T-helper 2 cell treated with Interferon-gamma antibody and Interleukin-4, amounts not matched to agents 5 μg/mL and 100 μg/mL, for 36 hours (primary cell): Measurements from ENCODE around the gene ATF6.
"Not testable (repeated sequence)": the region's sequence is repeated elsewhere in the genome, so short reads cannot be mapped to it uniquely, and the experiment has no call there.

ENCODE experiments used
- DNase-seq: peaks from one replicate; pipeline ENCODE4 v3.0.0; 2021; ENCODE audit warnings: low spot score
- H3K27ac Mint-ChIP-seq: one replicate; pipeline ENCODE4 v1.8.0; 2021; ENCODE audit warnings: mild to moderate bottlenecking, mixed read lengths
- H3K27me3 Mint-ChIP-seq: one replicate; pipeline ENCODE4 v1.8.0; 2021; ENCODE audit warnings: low read depth, mixed read lengths
- H3K36me3 Mint-ChIP-seq: one replicate; pipeline ENCODE4 v1.8.0; 2021; ENCODE audit warnings: low read depth, mixed read lengths
- H3K4me1 Mint-ChIP-seq: one replicate; pipeline ENCODE4 v1.8.0; 2021; ENCODE audit warnings: low read depth, mixed read lengths
- H3K4me3 Mint-ChIP-seq: one replicate; pipeline ENCODE4 v1.8.0; 2022; ENCODE audit warnings: mild to moderate bottlenecking, moderate library complexity, mixed read lengths
- H3K9me3 Mint-ChIP-seq: one replicate; pipeline ENCODE4 v1.8.0; 2021; ENCODE audit warnings: mixed read lengths

Gene ATF6

DNA sequence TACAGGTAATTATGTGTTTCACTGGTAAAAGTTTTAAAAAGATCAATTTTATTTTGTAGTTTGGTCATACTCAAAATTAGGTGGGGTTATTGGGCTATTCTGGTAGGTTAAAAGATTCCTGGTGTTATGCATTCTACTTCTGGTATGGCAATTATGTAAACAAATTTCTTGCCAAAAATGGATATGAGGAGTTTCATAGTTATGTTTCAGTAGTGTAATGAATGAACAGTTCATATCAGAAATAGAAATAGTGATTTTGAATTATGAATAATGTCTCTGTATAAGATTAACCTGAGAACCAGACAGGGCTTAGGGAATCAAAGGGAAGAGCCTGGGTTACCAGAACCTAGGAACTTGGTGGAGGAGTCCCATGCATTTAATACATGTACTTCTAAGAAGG, 15.9 kb downstream of the ATF6 start:
- Mint-ChIP-seq H3K9me3 (no peaks in the 10 kb centered on the region), H3K4me3 (no peak overlapping the region), H3K27ac (no peak overlapping the region), H3K27me3 (no peaks in the 10 kb centered on the region), H3K36me3 (peaks cover 52% of the 10 kb centered on the region), H3K4me1 (peaks cover 21% of the 10 kb centered on the region)
- DNase-seq = no peak

DNA sequence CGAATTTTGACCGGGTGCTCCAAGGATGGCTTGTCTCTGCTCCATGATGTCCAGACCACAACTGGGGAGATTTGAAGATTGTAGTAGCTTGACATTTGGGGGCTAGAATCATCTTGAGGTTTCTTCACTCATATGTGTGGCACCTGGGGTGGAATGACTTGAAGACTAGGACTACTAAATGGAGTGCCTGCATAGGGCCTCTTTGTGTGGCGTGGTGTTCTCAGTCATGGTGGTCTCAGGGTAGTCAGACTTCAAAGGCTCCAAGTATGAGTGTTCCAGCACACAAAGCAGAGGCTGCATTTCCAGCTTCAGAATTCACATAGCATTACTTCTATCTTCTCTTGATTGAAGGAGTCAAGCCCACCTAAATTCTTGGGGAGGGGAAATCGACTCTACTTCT, 16.8 kb downstream of the ATF6 start:
- H3K36me3 Mint-ChIP-seq = peaks cover 54% of the 10 kb centered on the region

DNA sequence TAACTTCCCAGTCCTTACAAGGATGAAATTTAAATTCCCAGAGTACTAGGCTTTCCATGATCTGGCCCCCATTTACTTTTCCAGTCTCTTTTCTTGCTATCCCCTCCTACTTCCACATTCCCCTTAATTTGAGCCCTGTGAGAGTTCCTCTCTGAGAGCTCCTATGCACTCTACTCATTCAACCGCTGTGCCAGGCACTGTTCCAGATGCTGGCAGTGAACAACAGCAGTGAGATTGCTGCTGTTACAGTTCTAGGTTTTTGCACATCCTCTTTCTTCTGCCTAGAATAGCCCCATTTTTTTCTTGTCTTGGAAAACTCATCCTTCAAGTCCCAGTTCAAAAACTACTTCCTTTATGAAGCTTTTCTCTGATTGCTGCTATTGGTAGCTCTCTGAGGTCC, 18.8 kb downstream of the ATF6 start:
- Mint-ChIP-seq H3K9me3 (no peaks in the 10 kb centered on the region), H3K4me3 (no peak overlapping the region), H3K27me3 (no peaks in the 10 kb centered on the region), H3K36me3 (peaks cover 53% of the 10 kb centered on the region), H3K27ac (no peak overlapping the region), H3K4me1 (peaks cover 27% of the 10 kb centered on the region)
- DNase-seq = no peak

More for the DNA sequence above, 16.8 kb downstream of the ATF6 start:
- Mint-ChIP-seq H3K4me1 (peaks cover 21% of the 10 kb centered on the region), H3K9me3 (no peaks in the 10 kb centered on the region), H3K27ac (no peak overlapping the region), H3K27me3 (no peaks in the 10 kb centered on the region), H3K4me3 (no peak overlapping the region)
- no peak for DNase-seq

GRCh38 chr1:161787355-161787754, 21.2 kb downstream of the ATF6 start:
- peaks cover 41% of the 10 kb centered on the region for H3K4me1 Mint-ChIP-seq
- no peaks in the 10 kb centered on the region for H3K27me3 Mint-ChIP-seq
- H3K4me3 Mint-ChIP-seq = no peak overlapping the region
- H3K36me3 Mint-ChIP-seq = peaks cover 52% of the 10 kb centered on the region
- no peaks in the 10 kb centered on the region for H3K9me3 Mint-ChIP-seq
- DNase-seq = no peak
- no peak overlapping the region for H3K27ac Mint-ChIP-seq

- Mint-ChIP-seq H3K36me3 (peaks cover 54% of the 10 kb centered on the region), H3K27me3 (no peaks in the 10 kb centered on the region), H3K27ac (peak overlapping the region; percentile 79), H3K4me3 (peak overlapping the region; percentile 60), H3K9me3 (no peaks in the 10 kb centered on the region), H3K4me1 (peaks cover 47% of the 10 kb centered on the region)
- DNase-seq = no peak
Measured at GRCh38 chr1:161790587-161791317, 24.6 kb downstream of the ATF6 start.

DNA sequence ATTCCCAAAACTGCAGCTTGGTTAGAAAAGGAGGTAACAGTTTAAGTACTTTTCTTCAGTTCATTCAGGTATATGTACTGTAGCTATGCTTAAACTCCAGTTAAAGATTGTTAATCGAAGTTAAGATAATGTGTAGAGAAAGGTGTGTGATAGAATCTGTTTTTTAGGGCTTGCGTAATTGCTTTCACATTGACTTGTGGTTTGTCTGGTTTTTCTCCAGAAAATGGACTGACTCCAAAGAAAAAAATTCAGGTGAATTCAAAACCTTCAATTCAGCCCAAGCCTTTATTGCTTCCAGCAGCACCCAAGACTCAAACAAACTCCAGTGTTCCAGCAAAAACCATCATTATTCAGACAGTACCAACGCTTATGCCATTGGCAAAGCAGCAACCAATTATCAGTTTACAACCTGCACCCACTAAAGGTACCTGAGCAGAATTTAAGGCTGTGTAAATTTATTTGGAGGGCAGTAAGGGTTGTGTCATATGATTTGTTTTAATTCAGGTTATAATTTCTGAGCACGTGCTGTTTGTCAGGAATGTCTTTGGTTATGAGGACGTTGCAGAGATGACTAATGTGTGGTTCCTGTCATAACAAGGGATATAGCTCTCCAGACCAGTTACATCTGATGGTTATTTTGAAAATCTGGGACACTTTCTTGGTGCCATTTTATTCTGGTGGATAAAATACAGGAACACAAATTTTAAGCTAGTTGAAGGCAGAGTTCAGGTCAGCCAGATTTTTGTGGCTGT, 26.0 kb downstream of the ATF6 start:
- peaks cover 53% of the 10 kb centered on the region for H3K36me3 Mint-ChIP-seq
- H3K27ac Mint-ChIP-seq = peak overlapping the region; percentile 79
- H3K27me3 Mint-ChIP-seq = no peaks in the 10 kb centered on the region

GRCh38 chr1:161792740-161793139, 26.6 kb downstream of the ATF6 start:
- no peak for DNase-seq
- H3K4me1 Mint-ChIP-seq = peaks cover 46% of the 10 kb centered on the region
- no peaks in the 10 kb centered on the region for H3K9me3 Mint-ChIP-seq
- H3K27ac Mint-ChIP-seq = peak overlapping the region; percentile 55
- H3K4me3 Mint-ChIP-seq = peak overlapping the region; percentile 60
- H3K27me3 Mint-ChIP-seq = no peaks in the 10 kb centered on the region
- H3K36me3 Mint-ChIP-seq = peaks cover 55% of the 10 kb centered on the region

More for the DNA sequence above, 26.0 kb downstream of the ATF6 start:
- peak overlapping the region; percentile 60 for H3K4me3 Mint-ChIP-seq
- no peak for DNase-seq
- no peaks in the 10 kb centered on the region for H3K9me3 Mint-ChIP-seq
- H3K4me1 Mint-ChIP-seq = peaks cover 45% of the 10 kb centered on the region

DNA sequence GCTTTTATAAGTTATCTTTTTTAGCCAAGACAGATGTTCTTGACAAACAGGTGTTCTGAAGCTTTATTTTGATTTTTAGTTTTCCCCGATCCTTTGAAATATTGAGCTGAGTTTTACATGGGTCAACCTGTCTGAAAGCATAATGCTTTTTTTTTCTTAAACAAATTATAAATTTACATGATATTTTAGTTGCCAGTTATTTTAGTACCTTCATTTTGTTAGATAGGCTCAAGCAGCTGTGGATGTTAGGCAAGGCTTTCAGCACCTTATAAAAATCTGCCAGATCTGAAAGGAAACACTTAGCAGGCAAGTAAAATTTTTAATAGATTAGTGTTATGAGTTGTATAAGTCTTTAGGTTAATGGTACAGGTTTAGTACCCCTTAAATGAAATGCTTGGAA, 33.7 kb downstream of the ATF6 start:
- no peak overlapping the region for H3K27ac Mint-ChIP-seq
- no peak for DNase-seq
- no peaks in the 10 kb centered on the region for H3K27me3 Mint-ChIP-seq
- H3K4me1 Mint-ChIP-seq = peaks cover 7% of the 10 kb centered on the region
- H3K4me3 Mint-ChIP-seq = no peak overlapping the region
- peaks cover 59% of the 10 kb centered on the region for H3K36me3 Mint-ChIP-seq
- H3K9me3 Mint-ChIP-seq = no peaks in the 10 kb centered on the region

DNA sequence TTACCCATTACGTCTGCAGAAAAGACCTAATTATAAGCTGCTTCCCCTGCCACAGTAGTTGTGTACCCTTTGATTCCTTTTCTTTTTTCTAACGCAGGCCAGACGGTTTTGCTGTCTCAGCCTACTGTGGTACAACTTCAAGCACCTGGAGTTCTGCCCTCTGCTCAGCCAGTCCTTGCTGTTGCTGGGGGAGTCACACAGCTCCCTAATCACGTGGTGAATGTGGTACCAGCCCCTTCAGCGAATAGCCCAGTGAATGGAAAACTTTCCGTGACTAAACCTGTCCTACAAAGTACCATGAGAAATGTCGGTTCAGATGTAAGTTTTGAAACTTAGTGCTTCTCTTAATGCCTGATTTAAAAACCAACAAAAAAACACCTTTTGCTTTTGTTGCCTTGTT, 35.8 kb downstream of the ATF6 start:
- Mint-ChIP-seq H3K27ac (no peak overlapping the region), H3K27me3 (no peaks in the 10 kb centered on the region), H3K9me3 (no peaks in the 10 kb centered on the region), H3K4me3 (no peak overlapping the region), H3K4me1 (peaks cover 21% of the 10 kb centered on the region), H3K36me3 (peaks cover 64% of the 10 kb centered on the region)
- no peak for DNase-seq

DNA sequence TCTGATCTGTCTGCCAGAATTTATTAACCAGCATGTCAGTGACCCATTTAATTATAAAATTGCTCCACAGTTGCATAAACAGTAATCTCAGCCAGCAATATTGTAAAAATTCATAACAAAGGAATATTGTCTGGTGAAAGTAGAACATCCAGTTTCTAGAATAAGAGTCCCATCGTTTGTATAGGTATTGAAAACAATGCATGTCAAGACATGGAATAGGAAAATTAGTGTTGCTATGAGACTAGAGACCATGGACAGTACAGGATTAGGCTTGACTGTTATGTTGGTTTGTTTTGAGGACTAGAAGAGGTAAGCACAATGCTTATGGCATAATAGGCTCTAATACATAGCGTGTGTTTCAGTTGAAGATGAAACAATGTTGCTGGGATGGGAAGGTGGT, 37.1 kb downstream of the ATF6 start:
- Mint-ChIP-seq H3K4me1 (peaks cover 24% of the 10 kb centered on the region), H3K36me3 (peaks cover 58% of the 10 kb centered on the region), H3K4me3 (no peak overlapping the region), H3K9me3 (no peaks in the 10 kb centered on the region), H3K27me3 (no peaks in the 10 kb centered on the region), H3K27ac (no peak overlapping the region)
- DNase-seq = no peak

- peaks cover 16% of the 10 kb centered on the region for H3K9me3 Mint-ChIP-seq
- peak overlapping the region; percentile 60 for H3K27ac Mint-ChIP-seq
- peaks cover 28% of the 10 kb centered on the region for H3K4me1 Mint-ChIP-seq
- peaks cover 62% of the 10 kb centered on the region for H3K36me3 Mint-ChIP-seq
- DNase-seq = no peak
- no peaks in the 10 kb centered on the region for H3K27me3 Mint-ChIP-seq
- no peak overlapping the region for H3K4me3 Mint-ChIP-seq
Measured at GRCh38 chr1:161805399-161806197, 39.5 kb downstream of the ATF6 start.

- H3K36me3 Mint-ChIP-seq = peaks cover 64% of the 10 kb centered on the region
- not testable (repeated sequence) for H3K27me3 Mint-ChIP-seq, H3K27ac Mint-ChIP-seq, H3K4me3 Mint-ChIP-seq, DNase-seq
- peaks cover 22% of the 10 kb centered on the region for H3K4me1 Mint-ChIP-seq
- H3K9me3 Mint-ChIP-seq = peaks cover 18% of the 10 kb centered on the region
Measured at GRCh38 chr1:161809202-161809601, 43.1 kb downstream of the ATF6 start.

- peaks cover 22% of the 10 kb centered on the region for H3K4me1 Mint-ChIP-seq
- peaks cover 18% of the 10 kb centered on the region for H3K9me3 Mint-ChIP-seq
- H3K27me3 Mint-ChIP-seq, H3K27ac Mint-ChIP-seq, DNase-seq, H3K4me3 Mint-ChIP-seq: not testable (repeated sequence)
- H3K36me3 Mint-ChIP-seq = peaks cover 66% of the 10 kb centered on the region
Measured at GRCh38 chr1:161809656-161810055, 43.5 kb downstream of the ATF6 start.

- no peak overlapping the region for H3K27ac Mint-ChIP-seq
- H3K27me3 Mint-ChIP-seq = no peaks in the 10 kb centered on the region
- peaks cover 18% of the 10 kb centered on the region for H3K4me1 Mint-ChIP-seq
- H3K4me3 Mint-ChIP-seq = no peak overlapping the region
- H3K36me3 Mint-ChIP-seq = peaks cover 63% of the 10 kb centered on the region
- no peak for DNase-seq
- peaks cover 18% of the 10 kb centered on the region for H3K9me3 Mint-ChIP-seq
Measured at GRCh38 chr1:161810780-161811179, 44.7 kb downstream of the ATF6 start.
